HG03342 (cell line): ENCODE results near the gene PTPA.

Source experiments
- ATAC-seq: cut with Tn5 transposase; IDR thresholded peaks from one replicate; pipeline ENCODE4 v1.9.1; 2021; ENCODE audit warnings: mild to moderate bottlenecking, moderate library complexity; ENCODE audit not compliant: unreplicated experiment

Gene PTPA

DNA sequence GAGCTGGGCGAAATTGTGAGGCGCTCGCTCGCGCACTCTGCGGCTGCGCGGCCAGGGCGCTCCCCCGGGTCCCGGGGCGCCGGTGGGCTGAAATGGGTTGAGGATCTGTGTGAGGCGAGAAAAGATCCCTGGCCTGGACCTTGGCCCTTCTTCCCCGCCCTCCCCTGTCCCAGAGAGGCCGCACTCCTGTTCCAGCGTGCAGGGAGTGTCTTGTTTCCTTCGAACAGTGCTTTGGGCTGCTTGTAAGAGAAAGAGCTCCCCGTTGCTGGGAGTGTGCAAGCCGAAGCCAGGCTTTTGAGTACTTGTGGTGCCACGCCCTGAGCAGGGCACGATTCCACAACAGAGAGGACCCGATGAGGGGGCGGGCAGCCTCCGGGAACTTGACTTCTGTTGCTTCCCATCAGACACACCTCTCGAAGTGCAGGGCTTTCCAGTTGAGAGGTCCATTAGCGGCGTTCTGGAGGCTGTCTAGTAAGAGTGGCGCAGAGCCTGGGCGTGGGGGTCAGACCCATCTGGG, 29.8 kb upstream of the PTPA start:
- no peak for ATAC-seq

DNA sequence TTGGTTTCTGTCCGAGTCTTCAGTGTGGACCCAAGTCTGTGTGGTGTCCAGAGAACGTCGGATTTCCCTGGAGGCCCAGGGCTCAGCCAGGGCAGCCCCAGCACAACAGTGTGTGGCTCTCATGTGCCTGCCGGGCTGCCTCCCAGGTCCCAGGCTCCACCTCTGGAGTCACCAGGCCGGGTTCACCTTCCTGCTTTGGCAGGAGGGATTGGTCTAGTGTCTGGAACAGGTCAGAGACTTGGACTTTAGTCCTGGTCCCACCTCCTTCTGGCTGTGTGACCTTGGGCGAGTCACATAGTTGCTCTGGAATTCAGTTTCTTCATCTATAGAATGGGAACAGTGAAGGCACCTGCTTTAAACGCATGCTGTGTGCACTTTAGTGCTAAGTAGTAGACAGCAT, 27.1 kb upstream of the PTPA start:
- no peak for ATAC-seq

DNA sequence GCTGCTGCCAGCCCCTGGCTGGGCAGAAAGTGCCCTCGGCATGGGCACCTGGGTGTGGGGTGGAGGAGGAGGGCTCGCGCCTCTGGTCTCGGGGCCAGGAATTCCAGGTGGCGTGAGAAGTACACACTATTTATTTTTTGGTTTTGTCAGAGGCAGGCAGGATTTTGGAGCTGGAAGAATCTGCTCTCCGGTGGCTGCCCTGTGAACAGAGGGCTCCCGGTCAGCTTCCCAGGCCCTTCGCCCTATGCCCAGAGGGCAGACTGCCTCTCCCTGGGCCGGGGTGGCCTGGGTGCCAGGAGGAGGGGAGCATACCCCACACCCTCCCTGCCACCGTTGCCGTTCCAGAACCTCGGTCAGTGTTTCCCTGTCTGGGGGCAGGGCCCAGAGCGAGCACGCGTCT, 22.0 kb upstream of the PTPA start:
- ATAC-seq: no peak

DNA sequence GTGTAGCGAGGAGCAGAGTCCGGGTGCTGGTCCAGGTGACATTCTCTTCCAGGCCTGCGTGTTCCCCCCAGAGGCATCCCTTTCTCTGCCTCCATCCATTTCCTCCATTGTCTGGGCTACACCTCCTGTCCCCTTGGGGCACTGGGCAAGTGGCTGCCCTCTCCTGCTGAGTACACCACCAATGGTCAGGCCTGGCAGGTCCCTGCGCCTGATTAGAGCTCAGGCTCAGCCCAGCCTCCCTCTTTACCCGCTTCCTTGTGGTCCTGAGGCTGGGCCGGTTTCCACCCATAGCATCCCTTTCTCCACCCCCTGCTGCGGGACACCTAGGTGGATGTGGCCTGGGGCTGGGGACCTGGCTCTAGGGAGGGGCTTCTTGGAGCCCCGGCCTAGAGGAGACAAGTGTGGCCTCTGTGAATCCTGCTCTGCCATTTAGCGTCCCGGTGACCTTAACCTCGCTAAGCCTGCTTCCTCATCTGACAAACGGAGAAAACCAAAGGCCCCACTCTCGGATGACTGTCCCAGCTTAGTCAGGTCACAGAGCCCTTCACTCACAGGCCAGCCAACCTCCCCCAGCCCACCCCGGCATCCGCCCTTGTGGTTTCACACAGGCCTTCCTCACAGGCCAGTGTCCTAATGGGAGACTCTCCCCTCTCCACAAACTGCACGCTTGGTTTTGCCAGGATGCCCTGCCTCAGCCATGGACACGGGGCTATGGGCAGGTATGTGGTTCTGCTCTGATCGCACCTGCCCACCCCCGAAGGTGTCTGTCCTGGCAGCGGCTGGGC, 17.4 kb upstream of the PTPA start:
- no peak for ATAC-seq

DNA sequence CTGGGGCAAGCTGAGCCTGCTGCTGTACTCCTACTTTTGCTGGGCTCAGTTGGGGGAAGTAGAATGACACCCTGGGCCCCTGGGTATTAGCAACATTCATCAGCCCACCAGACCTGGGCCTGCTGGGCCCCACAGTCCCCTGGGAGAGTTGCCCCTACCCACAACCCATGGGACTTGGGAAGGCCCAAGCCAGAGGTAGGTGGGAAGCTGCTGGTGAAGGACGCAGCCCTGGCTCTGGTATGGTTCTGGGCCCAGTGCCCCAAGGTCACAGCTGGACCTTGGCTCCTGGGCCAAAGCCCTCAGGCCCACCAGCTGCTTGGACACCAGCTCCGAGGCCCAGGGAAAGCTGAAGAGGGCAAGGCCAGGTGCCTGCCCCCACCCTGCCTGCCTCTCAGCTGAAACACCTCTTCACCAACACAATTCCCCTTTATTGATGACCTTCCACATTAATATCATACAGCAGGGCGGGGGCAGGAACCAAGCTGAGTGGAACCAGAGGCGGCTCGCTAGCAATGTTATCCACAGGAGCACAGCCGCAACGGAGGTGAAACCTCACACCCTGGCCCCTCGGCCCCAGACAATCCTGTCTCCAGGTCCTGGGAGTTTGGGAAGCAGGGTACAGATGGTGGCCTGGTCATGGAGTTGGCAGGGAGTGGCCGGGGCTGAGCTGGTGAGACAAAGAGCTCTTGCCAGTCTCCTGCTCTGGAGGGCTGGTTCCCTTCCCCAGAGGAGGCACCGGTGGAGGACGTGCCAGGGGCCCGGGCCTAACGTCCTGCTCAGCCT, 16.6 kb upstream of the PTPA start:
- ATAC-seq: no peak

GRCh38 chr9:129095170-129095667, 16.0 kb upstream of the PTPA start:
- no peak for ATAC-seq

- ATAC-seq: no peak
Observed at GRCh38 chr9:129095908-129096307, 15.3 kb upstream of the PTPA start.

DNA sequence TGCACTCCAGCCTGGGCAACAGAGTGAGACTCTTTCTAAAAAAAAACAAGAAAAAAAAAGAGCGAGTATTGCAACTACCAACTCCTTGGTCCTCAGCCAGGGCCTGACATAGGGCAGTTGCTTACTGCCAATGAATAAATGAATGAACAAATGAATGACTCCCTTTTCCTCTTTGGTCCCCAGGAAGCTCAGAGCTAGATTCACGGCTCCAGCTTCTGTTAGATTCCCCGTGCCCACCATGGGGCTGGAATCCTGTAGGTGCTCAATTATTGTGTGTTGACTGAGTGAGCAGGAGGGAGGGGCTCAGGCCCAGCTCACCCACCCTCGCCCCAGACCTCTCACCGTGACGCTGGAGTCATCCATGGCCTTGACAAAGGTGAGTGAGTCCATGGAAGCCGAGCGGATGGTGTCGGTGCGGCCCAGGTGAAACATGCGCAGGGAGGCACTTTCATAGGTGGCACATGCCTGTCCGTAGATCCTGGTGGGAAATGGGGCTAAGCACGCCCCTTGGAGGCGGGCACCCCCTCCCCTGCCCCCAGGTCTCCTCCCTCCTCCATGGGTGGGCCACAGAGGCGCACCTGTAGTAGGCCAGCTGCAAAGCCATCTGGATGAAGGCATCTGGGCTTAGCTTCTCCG, 13.4 kb upstream of the PTPA start:
- no peak for ATAC-seq

DNA sequence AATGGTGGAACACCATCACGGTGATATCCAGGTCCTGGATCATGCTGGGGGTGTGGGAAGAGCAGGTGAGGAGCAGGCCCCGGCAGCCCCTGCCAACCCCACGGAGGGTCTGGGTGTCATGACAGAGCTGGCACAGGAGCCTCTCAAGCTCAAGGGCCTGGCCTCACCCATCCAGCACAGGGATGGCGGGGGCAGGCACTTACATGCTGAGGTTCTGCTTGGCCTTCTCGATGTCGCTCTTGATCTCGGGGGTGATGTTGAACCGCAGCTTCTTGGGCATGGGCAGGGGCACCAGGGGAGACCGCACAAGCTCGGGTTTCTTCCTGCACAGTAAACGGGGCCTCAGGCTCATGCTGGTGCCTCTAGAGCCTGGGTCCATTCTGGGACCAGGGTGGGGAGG, 12.9 kb upstream of the PTPA start:
- no peak for ATAC-seq

GRCh38 chr9:129100383-129101169, 10.6 kb upstream of the PTPA start:
- ATAC-seq: no peak

DNA sequence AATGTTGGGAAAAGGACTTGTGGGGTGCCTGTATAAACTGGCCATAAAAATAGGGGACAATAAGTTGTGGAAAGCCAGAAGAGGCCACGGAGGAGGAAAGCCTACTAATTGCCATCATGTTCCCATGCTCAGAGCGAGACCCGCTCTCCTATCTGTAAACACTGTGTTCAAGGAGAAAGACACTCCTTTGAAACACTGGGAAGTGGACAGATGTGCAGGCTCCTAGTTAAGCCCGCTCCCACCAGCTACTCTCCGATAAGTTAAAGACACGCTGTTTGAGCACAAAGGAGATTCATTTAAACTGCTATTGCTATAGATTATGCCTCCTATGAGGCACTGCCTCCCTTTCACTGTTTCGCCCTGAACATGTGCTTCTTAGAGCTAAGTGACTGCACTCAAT, 9.9 kb upstream of the PTPA start:
- ATAC-seq: no peak

DNA sequence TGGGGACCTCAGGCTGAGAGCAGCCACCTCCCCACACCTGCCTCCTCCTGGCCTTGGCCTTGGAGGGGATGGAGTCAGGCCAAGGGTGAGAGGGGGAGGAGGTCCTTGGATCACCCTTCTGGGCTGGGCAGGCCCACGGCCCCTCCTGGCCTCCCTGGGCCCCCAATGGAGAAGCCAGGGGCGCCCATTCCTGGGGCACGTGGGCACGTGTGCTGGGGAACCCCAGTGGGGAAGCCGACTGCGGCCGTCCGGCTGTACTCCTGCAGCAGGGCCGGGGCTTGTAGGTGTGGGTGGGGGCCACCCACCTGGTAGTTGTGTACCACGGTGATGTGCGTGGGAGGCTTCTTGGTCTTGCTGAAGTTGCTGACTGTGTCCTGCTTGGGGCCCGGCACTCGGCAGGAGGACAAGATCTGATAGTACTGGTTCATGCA, 9.1 kb upstream of the PTPA start:
- no peak for ATAC-seq

DNA sequence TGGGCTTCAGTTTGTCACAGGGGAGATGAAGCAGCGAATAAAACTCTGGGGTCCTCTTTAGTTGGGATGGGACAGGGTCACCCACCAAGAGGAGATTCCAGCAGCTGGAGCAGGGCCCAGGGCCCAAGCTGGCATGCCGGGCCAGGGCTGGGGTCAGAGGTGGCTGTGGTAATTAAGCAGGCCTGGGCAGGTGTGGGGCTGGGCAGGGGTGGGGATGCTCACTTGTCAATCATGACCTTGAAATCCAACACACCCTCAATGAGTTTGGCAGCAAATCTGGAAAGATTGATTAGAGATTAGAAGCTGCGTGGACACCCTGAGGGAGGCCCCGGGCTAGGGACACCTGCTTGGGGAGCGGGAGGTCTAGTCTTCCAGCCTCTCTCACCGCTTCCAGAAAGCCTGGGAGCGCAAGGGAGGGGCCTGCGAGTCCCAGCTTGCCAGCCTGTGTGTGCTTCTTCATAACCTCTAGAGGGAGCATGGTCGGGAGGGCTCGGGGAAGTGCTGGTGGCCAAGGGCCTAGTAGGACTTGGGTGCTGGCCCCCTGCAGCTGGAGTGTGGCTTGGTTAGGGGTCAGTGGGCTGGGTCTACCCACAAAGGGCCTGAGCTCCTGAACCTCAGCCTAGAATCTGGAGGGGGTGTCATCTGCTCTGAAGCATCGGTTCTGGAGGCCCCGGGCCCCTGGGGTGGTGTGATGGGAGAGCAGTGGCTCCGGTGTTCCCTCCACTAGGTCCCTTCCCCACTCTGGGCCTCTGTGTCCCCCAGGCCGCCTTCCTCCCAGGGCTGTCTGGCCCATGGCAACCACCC, 8.2 kb upstream of the PTPA start:
- no peak for ATAC-seq

DNA sequence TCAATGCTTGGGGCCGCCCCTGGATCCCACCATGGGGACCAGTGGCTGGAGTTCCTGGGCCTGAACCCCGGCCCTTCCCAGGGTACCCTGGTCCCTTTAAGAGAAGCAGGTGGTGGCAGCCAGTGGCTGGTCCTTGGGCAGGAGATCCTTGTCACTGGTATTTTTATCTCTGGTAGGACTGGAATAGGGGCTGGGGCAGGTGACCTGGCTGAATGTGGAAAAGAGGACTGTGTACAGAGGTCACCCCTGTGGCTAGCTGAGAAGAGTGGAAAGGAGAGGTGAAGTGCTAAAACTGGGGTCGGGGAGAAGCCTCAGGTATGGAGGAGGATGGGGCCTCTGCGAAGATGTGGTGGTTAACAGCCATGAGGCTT, 7.6 kb upstream of the PTPA start:
- no peak for ATAC-seq

GRCh38 chr9:129104051-129104450, 7.2 kb upstream of the PTPA start:
- ATAC-seq: no peak

GRCh38 chr9:129105857-129106694, 5.1 kb upstream of the PTPA start:
- no peak for ATAC-seq

DNA sequence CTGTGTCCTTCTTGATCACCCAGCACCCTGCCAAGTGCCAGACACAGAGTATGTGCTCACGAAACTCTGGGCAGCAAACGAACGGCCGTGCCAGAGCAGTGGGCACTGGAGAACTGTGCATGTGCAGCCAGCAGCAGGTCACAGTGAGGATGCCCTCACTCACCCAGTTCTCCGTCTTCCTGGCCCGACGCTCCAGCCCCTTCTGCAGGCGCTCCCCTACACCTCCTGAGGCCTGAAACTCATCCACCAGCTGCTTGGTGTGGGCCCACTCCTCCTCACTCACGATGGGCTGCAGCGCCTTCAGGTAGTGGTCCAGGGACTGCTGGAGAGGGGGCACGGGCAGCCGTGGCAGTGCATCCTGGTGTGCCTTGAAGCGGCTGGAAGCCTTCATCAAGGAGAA, 3.6 kb upstream of the PTPA start:
- ATAC-seq: no peak

DNA sequence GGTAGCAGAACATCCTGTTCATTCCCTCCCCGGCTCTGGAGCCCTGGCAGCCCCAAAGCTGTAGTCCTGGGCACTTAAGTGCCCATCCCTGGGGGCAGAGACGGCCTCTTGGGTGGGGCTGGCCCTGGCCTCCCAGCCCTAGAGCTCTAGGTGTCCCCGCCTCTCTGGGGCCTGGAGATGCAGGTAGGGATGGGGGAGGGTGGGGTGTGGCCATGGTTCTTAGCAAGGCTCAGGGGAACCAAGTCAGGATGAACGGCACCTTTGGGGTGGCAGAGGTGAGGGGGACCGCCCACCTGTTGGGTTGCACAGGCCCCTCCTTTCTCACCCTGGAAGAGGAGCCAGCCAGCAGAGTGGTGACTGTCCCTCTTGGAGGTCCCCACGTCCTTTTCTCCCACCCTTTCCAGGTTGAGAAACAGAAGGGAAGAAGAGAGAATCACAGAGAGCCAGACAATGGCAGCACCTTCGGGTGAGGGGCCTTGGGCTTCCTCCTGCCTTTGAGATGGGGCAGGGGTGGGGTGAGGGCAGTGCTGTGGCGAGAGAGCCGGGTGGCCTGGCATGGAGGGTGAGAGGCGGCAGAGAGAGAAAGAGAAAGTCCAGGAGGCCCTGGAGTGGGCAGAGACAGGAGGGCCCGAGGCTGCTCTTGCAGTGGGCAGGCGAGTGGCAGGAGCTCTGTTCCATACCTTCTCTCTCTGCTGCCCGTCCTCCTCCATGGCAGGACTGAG, 3.0 kb upstream of the PTPA start:
- ATAC-seq: no peak
